ENCODE data around the gene ADGRA1. TPM values are rescaled to one million over a fixed set of nuclear protein-coding genes. Genes with fewer than 3 reads are reported as not detected.
A peak's percentile ranks its signal among the peaks of the same experiment; 100 is the strongest.
"Not testable (repeated sequence)": the region's sequence is repeated elsewhere in the genome, so short reads cannot be mapped to it uniquely, and the experiment has no call there.

ADGRA1 gene
- total RNA-seq, 2 experiments from 2014 or later, result not detected

DNA sequence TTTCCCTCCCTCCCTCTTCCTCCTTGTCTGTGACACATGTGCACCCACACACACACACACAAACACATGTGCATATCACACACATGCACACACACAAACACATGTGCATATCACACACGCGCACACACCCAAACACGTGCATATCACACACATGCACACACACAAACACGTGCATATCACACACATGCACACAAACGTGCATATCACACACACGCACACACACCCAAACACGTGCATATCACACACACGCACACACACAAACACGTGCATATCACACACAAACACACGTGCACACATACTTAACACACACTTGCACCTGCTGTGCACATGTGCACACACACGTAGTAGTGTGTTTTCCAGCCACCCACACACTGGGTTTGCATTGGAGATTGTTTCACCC, 42.9 kb downstream of the ADGRA1 start:
- Mint-ChIP-seq H3K36me3 (no peaks in the 10 kb centered on the region), H3K4me3 (no peak overlapping the region), H3K27ac (no peak overlapping the region), H3K4me1 (no peaks in the 10 kb centered on the region), H3K9me3 (ENCODE audit: low read depth) (no peaks in the 10 kb centered on the region), H3K27me3 (no peaks in the 10 kb centered on the region)
- no peak for ATAC-seq
- no peak for DNase-seq
- CTCF ChIA-PET, result no interaction called here

DNA sequence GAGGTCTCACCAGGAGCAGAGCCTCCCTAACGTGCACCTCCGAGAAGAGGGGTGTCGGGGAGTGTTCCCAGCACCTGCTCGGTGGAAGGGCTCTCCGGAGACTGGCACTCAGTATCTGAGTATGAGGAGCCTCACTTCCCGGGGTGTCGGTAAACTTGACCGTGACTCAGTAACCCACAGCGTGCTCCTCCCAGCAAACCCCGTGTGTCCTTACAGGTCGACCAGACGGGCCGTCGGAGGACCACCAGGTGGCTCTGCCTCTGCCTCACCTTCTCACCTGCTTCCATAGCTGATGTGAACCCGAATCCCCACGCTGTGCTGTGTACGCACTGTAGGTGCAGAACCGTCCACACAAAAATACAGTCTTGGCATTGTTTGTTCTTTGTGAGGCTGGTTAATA, 43.3 kb downstream of the ADGRA1 start:
- no peaks in the 10 kb centered on the region for H3K4me1 Mint-ChIP-seq
- DNase-seq, result peak; percentile 37
- CTCF ChIA-PET, result no interaction called here
- H3K36me3 Mint-ChIP-seq, result no peaks in the 10 kb centered on the region
- H3K9me3 Mint-ChIP-seq (ENCODE audit: low read depth), result no peaks in the 10 kb centered on the region
- H3K27me3 Mint-ChIP-seq, result no peaks in the 10 kb centered on the region
- no peak for ATAC-seq
- H3K27ac Mint-ChIP-seq, result no peak overlapping the region
- no peak overlapping the region for H3K4me3 Mint-ChIP-seq

DNA sequence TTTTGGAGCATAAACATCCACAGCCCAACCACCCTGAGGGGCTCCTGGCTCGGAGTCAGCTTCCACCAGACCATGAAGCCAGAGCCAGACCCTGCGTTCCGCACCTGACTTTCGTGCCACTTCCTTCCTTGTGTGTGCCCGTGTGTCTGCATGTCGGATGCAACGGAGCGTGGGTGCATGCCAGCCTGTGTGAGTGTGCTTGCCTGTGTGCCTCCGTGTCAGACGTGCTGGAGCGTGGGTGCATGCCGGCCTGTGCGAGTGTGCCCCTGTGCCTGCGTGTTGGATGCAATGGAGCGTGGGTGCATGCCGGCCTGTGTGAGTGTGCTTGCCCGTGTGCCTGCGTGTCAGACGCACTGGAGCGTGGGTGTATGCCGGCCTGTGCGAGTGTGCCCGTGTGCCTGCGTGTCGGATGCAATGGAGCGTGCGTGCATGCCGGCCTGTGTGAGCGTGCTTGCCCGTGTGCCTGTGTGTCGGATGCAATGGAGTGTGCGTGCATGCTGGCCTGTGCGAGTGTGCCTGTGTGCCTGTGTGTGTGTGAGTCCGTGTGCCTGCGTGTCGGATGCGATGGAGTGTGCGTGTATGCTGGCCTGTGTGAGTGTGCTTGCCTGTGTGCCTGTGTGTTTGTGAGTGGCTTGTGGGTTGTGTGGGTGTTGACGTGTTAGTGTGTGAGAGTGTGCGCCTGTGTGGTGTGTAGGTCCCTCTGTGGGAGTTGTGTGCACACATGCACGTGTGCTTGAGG, 44.2 kb downstream of the ADGRA1 start:
- H3K27me3 Mint-ChIP-seq, result no peaks in the 10 kb centered on the region
- ATAC-seq, result no peak
- H3K4me1 Mint-ChIP-seq, result no peaks in the 10 kb centered on the region
- peak; percentile 30 for DNase-seq
- H3K9me3 Mint-ChIP-seq (ENCODE audit: low read depth), result no peaks in the 10 kb centered on the region
- no peaks in the 10 kb centered on the region for H3K36me3 Mint-ChIP-seq
- H3K27ac Mint-ChIP-seq, result no peak overlapping the region
- CTCF ChIA-PET, result no interaction called here
- no peak overlapping the region for H3K4me3 Mint-ChIP-seq

DNA sequence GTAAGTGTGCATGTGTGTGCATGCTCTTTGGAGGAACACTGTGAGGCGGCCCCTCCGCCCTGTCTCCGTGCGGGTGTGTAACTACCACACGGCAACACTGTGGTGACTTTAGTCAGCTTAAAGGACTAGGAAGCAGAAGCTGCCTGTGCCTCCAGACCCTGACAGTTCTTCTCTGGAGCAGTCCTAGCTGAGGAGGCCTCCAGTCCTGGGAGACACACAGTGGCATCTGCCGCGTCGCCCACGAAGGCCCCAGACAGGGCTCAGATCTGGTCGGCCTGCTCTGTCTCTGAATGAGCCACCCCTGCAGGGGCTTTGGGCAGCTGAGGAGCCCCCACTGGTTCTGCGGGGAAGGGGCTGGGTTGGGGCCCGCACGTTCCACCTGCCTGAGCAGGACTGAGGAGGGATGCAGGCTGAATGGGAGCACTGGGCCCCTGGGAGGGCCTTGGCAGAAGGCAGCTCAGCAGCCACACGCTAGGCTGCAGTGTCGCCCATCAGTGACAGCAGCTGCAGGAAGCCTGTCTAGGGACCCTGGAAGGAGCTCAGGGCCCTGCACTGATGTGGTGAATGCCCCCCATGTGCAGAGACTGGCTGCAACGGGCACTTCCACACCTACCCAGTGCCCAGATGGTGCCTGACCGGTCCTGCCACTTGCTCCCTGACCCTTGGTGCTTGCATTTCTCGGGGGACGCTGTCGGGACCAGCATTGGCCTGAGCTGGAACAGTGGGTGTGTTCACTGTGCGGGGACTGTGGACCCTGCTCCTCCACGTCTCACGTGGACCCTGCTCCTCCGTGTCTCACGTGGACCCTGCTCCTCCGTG, 45.0 kb downstream of the ADGRA1 start:
- H3K27ac Mint-ChIP-seq, result no peak overlapping the region
- CTCF ChIA-PET, result interaction anchor here (1.0 kb wide), 1 partner anchor 8 kb away, joined by 3 read pairs; no protein-coding TSS in a partner anchor
- DNase-seq (no peak), ATAC-seq (no peak)
- H3K4me3 Mint-ChIP-seq, result no peak overlapping the region
- H3K27me3 Mint-ChIP-seq, result no peaks in the 10 kb centered on the region
- H3K4me1 Mint-ChIP-seq, result no peaks in the 10 kb centered on the region
- no peaks in the 10 kb centered on the region for H3K36me3 Mint-ChIP-seq
- H3K9me3 Mint-ChIP-seq (ENCODE audit: low read depth), result no peaks in the 10 kb centered on the region

DNA sequence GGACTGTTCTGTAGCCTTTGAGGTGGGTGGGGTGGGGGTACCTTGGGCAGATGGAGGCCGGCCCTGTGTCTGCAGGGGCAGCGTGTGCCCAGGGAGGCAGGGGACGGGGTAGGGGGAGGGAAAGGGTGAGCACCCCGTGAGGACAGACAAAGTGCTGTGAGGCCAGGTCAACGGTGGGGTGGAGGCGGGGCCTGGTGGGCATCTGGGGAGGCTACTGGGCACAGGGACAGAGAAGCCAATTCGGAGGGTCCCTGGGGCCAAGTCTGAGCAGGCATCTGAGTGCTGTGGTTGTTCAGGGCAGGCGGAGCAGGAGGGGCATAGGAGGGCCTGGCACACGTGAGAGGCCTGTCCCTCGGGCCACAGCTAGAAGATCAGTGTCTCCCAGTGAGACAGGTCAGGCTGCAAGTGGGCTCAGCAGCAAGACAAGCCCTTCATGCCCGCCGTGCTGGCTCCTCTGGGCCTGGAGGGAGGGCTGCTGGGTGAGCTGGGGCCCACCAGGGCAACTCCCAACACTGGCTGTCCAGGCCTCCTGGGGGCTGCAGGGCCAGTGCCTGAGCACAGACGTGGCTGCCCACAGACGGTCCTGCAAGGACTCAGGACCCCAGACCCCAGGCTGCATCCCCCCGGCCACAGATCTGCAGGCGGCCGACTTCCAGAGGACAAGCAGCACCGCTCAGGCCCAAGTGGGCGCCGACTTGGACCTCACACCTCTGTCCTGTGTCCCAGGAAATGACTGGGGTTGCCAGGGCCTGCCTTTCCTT, 45.9 kb downstream of the ADGRA1 start:
- CTCF ChIA-PET, result interaction anchor here (1.0 kb wide), 1 partner anchor 9 kb away, joined by 3 read pairs; no protein-coding TSS in a partner anchor
- ATAC-seq, result no peak
- no peaks in the 10 kb centered on the region for H3K4me1 Mint-ChIP-seq

DNA sequence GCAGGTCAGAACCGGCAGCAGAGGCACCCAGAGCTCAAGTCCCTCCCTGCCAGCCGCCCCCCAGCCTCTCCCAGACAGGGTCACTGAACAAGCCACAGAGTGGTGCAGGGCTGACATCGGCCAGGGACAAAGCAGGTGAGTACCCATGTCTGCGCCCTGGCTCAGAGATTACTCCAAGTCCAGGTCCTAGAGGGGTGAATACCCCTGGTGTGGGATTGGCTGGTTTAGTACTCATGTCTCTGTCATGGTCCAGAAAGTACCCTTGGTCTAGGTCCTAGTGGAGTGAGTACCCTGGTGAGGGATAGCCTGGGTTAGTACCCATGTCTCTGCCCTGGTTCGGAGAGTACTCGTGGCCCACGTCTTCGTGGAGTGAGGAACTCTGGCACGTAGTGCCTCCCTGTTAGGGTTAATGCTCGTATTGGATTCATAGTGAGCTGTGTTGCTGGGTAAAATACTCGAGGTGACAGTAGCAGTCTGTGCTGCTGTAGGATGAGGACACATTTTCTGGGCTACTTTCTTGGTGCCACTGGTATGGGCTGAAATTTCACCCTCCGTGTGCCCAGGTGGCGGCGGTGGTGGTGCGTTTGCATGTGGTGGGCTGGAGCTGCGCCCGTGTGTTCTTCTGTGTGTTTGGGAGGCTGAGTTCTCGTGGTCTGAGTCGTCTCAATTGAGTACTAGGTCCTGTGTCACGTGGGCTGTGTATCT, 46.8 kb downstream of the ADGRA1 start:
- DNase-seq (peak; percentile 36), ATAC-seq (no peak)
- CTCF ChIA-PET, result interaction anchor here (1.2 kb wide), 1 partner anchor 11 kb away, joined by 3 read pairs; no protein-coding TSS in a partner anchor
- no peak overlapping the region for H3K27ac Mint-ChIP-seq
- H3K36me3 Mint-ChIP-seq, result no peaks in the 10 kb centered on the region
- H3K27me3 Mint-ChIP-seq, result no peaks in the 10 kb centered on the region
- no peak overlapping the region for H3K4me3 Mint-ChIP-seq
- H3K9me3 Mint-ChIP-seq (ENCODE audit: low read depth), result no peaks in the 10 kb centered on the region
- H3K4me1 Mint-ChIP-seq, result no peaks in the 10 kb centered on the region

More for the DNA sequence above, 45.9 kb downstream of the ADGRA1 start:
- H3K36me3 Mint-ChIP-seq, result no peaks in the 10 kb centered on the region
- H3K4me3 Mint-ChIP-seq, result no peak overlapping the region
- no peaks in the 10 kb centered on the region for H3K27me3 Mint-ChIP-seq
- DNase-seq, result peak; percentile 33
- no peaks in the 10 kb centered on the region for H3K9me3 Mint-ChIP-seq (ENCODE audit: low read depth)
- H3K27ac Mint-ChIP-seq, result no peak overlapping the region

DNA sequence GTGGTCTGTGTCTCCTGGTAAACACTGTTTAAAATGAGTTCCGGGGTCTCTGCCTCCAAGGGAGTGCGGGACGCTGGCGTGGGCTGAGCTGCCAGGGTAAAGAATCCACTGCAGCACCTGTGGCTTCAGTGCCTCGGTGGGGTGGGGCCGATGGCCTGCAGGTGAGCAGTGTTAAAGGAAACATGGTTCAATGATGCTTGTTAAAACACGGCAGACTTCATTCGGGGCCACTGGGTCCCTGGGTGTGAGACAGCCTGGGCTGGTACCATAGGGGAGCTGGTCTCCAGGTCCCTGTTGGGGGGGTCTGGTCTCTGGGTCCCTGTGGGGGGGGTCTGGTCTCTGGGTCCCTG, 47.4 kb downstream of the ADGRA1 start:
- no peaks in the 10 kb centered on the region for H3K4me1 Mint-ChIP-seq
- no peaks in the 10 kb centered on the region for H3K36me3 Mint-ChIP-seq
- H3K4me3 Mint-ChIP-seq, result no peak overlapping the region
- no peaks in the 10 kb centered on the region for H3K27me3 Mint-ChIP-seq
- DNase-seq (peak; percentile 11), ATAC-seq (no peak)
- no peaks in the 10 kb centered on the region for H3K9me3 Mint-ChIP-seq (ENCODE audit: low read depth)
- H3K27ac Mint-ChIP-seq, result no peak overlapping the region
- CTCF ChIA-PET, result interaction anchor here (1.2 kb wide), 1 partner anchor 11 kb away, joined by 3 read pairs; no protein-coding TSS in a partner anchor

DNA sequence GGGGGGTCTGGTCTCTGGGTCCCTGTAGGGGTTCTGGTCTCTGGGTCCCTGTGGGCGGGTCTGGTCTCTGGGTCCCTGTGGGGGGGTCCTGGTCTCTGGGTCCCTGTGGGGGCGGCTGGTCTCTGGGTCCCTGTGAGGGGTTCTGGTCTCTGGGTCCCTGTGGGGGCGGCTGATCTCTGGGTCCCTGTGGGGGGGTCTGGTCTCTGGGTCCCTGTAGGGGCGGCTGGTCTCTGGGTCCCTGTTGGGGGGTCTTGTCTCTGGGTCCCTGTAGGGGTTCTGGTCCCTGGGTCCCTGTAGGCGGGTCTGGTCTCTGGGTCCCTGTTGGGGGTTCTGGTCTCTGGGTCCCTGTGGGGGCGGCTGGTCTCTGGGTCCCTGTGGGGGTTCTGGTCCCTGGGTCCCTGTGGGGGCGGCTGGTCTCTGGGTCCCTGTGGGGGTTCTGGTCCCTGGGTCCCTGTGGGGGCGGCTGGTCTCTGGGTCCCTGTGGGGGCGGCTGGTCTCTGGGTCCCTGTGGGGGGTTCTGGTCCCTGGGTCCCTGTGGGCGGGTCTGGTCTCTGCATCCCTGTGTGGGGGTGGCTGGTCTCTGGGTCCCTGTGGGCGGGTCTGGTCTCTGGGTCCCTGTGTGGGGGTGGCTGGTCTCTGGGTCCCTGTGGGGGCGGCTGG, 49.9 kb downstream of the ADGRA1 start:
- H3K27ac Mint-ChIP-seq; ATAC-seq; DNase-seq; H3K4me3 Mint-ChIP-seq; H3K9me3 Mint-ChIP-seq (ENCODE audit: low read depth); H3K4me1 Mint-ChIP-seq; CTCF ChIA-PET; H3K36me3 Mint-ChIP-seq; H3K27me3 Mint-ChIP-seq: not testable (repeated sequence)

DNA sequence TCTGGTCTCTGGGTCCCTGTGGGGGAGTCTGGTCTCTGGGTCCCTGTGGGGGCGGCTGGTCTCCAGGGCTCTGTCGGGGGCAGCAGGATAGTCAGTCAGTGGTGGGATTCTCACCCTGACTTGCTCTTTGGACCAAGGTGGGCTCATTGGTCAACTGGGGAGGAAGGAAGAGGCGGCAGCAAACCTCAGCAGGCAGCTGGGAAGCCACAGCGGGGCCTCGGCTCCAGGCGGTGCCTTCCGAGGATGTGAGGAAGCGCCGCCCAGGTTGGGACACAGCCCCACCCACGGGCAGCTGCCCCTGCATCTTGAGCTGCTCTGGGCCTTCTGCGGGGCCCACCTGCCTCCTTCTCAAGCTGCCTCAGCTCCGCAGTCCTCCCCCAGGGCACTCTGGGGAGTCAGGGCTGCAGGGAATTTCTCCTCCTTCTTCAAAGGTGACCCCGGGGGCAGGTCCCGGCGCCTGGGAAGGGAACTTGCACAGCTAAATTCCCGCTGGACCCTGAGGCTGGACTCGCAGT, 51.9 kb downstream of the ADGRA1 start:
- CTCF ChIA-PET, result no interaction called here
- Mint-ChIP-seq H3K27me3 (peaks cover 3% of the 10 kb centered on the region), H3K4me1 (peaks cover 4% of the 10 kb centered on the region), H3K4me3 (no peak overlapping the region), H3K9me3 (ENCODE audit: low read depth) (no peaks in the 10 kb centered on the region), H3K36me3 (no peaks in the 10 kb centered on the region), H3K27ac (no peak overlapping the region)
- ATAC-seq (no peak), DNase-seq (peak; percentile 34)

DNA sequence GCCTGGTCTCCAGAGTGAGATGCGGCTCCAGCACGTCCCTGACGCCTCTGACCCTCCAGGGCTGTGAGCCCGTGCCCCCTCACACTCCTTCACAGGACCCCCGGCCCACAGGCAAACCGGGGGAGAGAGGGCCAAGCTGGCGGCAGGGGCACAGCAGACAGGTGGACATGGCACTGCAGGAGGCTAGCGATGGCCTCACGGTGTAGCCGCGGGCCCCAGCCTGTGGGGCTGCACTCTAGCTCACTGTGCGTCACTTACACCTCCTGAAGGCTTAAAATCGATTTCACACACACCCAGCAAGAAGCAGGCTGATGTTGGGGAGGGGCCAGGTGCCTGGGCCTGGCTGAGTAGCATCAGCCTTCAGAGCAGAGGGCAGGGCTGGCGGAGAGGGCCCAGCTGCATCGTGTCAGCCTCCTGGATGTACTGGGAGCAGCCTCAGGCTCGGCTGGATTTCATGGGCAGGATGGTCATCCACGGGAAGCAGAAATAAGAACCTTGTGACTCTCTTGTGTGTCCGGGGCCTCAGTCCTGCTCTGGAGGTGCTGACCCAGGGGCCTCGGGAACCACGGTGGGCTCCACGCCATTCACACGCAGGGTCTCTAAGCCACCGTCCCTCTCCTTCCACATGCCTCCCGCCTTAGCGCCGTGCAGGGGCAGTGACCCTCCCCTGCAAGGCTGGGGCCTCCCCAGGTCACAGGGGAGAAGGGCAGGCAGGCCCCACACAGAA, 52.9 kb downstream of the ADGRA1 start:
- peaks cover 4% of the 10 kb centered on the region for H3K4me1 Mint-ChIP-seq

DNA sequence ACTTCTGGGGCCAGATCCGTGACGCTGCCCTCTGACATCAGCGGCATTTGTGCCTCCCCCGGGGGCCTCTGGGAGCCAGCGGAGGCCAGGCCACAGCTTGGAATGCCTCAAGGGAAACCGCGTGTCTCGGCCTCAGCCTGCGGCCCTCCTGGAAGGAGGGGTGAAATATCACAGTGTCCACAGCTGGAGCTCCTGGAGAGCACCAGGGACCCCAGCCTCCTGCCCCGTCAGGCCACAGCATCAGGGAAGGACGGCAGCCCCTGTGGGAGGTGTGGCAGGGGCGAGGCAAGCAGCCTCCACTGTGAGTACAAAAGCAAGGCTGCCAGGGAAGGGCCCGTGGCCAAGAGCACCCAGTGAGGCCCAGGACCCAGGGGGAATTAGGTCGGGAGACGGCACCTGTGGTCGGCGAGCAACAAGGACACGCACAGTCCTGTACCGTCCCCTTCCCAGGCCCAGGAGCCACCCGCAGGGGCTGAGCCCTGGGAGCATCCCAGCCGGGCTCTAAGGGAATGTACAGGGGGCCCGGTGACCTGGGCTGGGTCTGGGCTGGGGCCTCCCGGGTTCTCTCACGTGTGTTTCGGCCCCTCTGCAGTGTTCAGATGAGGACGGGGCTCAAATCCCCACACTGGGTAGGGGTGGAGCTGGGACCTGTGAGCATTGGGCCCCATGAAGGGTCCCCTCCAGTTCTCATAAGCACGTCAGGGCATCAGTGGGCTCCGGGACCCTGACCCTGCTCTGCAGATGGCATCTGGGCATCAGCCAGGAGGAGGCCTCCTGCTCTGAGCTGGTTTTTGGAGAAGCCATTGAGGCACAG, 53.6 kb downstream of the ADGRA1 start:
- CTCF ChIA-PET, result interaction anchor here (0.5 kb wide), 1 partner anchor 188 kb away, joined by 3 read pairs; no protein-coding TSS in a partner anchor
- Mint-ChIP-seq H3K36me3 (no peaks in the 10 kb centered on the region), H3K4me1 (peaks cover 4% of the 10 kb centered on the region), H3K27me3 (peaks cover 13% of the 10 kb centered on the region), H3K9me3 (ENCODE audit: low read depth) (no peaks in the 10 kb centered on the region), H3K27ac (no peak overlapping the region), H3K4me3 (no peak overlapping the region)
- no peak for ATAC-seq
- DNase-seq, result peak; percentile 36

More for the DNA sequence above, 52.9 kb downstream of the ADGRA1 start:
- Mint-ChIP-seq H3K36me3 (no peaks in the 10 kb centered on the region), H3K27ac (no peak overlapping the region), H3K27me3 (peaks cover 9% of the 10 kb centered on the region), H3K9me3 (ENCODE audit: low read depth) (no peaks in the 10 kb centered on the region), H3K4me3 (no peak overlapping the region)
- CTCF ChIA-PET, result no interaction called here
- peak; percentile 31 for DNase-seq
- ATAC-seq, result no peak

Measured in activated CD8-positive, alpha-beta memory T cell treated with anti-CD3 and anti-CD28 coated beads, Interleukin-2, amount 10 ng/mL, durations not matched to agents 7 days and 5 days (primary cell).